OCI-LY1 (cell line): Measurements from ENCODE around the gene ZNF341.

ENCODE experiments used
- EZH2 ChIP-seq: fragments of 200-600 bp; sonication (generic), shearing (Covaris generic); IDR thresholded peaks from 2 replicates; pipeline ENCODE4 v1.8.0; 2017; ENCODE audit warnings: borderline replicate concordance, mixed run types, mild to moderate bottlenecking, antibody characterized with exemption, low read length, moderate library complexity, mixed read lengths
- TF ChIP-seq, protein P1 (sequence below): fragments of 200-600 bp; sonication (generic), shearing (Covaris generic); IDR thresholded peaks from 2 replicates; pipeline ENCODE4 v1.5.1; 2017; ENCODE audit warnings: mild to moderate bottlenecking, antibody characterized with exemption, low read length, moderate library complexity, mixed read lengths

DNA sequence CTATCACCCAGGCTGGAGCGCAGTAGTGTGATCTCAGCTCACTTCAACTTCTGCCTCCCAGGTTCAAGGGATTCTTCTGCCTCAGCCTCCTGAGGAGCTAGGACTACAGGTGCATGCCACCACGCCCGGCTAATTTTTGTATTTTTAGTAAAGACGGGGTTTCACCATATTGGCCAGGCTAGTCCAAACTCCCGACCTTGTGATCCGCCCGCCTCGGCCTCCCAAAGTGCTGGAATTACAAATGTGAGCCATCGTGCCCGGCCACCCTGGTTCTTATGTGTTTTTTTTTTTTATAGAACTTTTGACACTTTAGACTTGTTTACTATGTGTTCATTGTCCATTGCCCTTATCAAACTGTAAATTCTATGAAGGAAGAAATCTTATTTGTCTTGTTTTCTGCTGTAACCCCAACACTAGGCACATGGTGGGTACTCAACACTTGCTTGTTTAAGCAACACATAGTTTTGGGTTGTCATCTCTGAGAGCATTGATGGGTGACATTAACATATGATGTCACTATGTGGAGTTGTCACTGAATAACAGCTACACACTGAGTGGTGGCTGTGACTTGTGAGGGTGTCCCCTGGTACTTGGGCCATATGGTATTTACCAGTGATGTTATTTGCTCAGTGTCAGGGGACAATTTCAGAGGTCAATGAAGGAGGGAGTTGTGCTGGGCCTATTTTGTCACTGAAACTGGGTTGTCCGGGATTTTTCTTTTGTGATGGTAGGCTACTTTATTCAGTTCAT, 10.2 kb upstream of the ZNF341 start:
- TF ChIP-seq, protein P1, sequence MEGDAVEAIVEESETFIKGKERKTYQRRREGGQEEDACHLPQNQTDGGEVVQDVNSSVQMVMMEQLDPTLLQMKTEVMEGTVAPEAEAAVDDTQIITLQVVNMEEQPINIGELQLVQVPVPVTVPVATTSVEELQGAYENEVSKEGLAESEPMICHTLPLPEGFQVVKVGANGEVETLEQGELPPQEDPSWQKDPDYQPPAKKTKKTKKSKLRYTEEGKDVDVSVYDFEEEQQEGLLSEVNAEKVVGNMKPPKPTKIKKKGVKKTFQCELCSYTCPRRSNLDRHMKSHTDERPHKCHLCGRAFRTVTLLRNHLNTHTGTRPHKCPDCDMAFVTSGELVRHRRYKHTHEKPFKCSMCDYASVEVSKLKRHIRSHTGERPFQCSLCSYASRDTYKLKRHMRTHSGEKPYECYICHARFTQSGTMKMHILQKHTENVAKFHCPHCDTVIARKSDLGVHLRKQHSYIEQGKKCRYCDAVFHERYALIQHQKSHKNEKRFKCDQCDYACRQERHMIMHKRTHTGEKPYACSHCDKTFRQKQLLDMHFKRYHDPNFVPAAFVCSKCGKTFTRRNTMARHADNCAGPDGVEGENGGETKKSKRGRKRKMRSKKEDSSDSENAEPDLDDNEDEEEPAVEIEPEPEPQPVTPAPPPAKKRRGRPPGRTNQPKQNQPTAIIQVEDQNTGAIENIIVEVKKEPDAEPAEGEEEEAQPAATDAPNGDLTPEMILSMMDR = no peak
- no peak for TF ChIP-seq EZH2
